B cell (primary cell): ENCODE data around the gene LLCFC1. TPM values are rescaled to one million over a fixed set of nuclear protein-coding genes. Genes with fewer than 3 reads are reported as not detected.
A peak's percentile ranks its signal among the peaks of the same experiment; 100 is the strongest.

Source experiments
- ATAC-seq: fragments of 200-7000 bp; cut with Tn5 transposase; one replicate; pipeline ENCODE4 v1.10.0; 2021; ENCODE audit warnings: low read depth, mild to moderate bottlenecking, moderate number of reproducible peaks, moderate library complexity
- CTCF ChIA-PET: fragments of 350-600 bp; sonication (Branson Sonifier 250); formaldehyde crosslinking; loops from one replicate; lab custom pipeline; 2021; ENCODE audit warnings: antibody characterized with exemption, inconsistent platforms; lab: Charles Lee
- POLR2A ChIA-PET: fragments of 350-600 bp; sonication (Branson Sonifier 250); formaldehyde crosslinking; loops from one replicate; lab custom pipeline; 2021; ENCODE audit warnings: antibody characterized with exemption; lab: Charles Lee
- DNase-seq: peaks from one replicate; pipeline ENCODE4 v3.0.0; 2013
- H2AFZ ChIP-seq: 2 replicates; pipeline ENCODE4 v1.6.1; 2012; ENCODE audit warnings: mild to moderate bottlenecking, low read depth, low read length; ENCODE audit not compliant: insufficient read depth, poor library complexity, severe bottlenecking
- H3K27ac ChIP-seq, 2 donors: 1 replicate in 1 of 2; 2 replicates in 1 of 2; pipeline ENCODE4 v1.5.1; 2012 to 2013; ENCODE audit warnings: low read length in 2 of 2, mild to moderate bottlenecking in 2 of 2, moderate library complexity in 1 of 2
- H3K27me3 ChIP-seq, 4 experiments: fragments of 200-600 bp in 1 of 4; sonication (generic) in 1 of 4; replicated peaks in 1 of 4; 1 replicate in 2 of 4; 2 replicates in 2 of 4; pipeline versions ENCODE4 v1.6.1 to v1.7.0; 2013 to 2016; ENCODE audit warnings: low read length in 3 of 4, mild to moderate bottlenecking in 2 of 4, mixed read lengths in 1 of 4, moderate library complexity in 1 of 4; ENCODE audit not compliant: insufficient read depth in 4 of 4, control insufficient read depth in 3 of 4; ENCODE audit errors: control extremely low read depth in 1 of 4
- H3K36me3 ChIP-seq, 2 experiments: replicated peaks in 1 of 2; 1 replicate in 1 of 2; 2 replicates in 1 of 2; pipeline versions ENCODE4 v1.6.1 to v1.7.1; 2013; ENCODE audit warnings: low read length in 1 of 2; ENCODE audit not compliant: insufficient read depth in 2 of 2, control insufficient read depth in 1 of 2; ENCODE audit errors: control extremely low read depth in 1 of 2, extremely low read depth in 1 of 2
- H3K4me1 ChIP-seq, 2 donors: fragments of 200-600 bp in 1 of 2; sonication (generic) in 1 of 2; 1 replicate in 1 of 2; 2 replicates in 1 of 2; pipeline versions ENCODE4 v1.5.1 to v1.6.1; 2013 to 2017; ENCODE audit warnings: low read length in 2 of 2; ENCODE audit not compliant: control insufficient read depth in 2 of 2, insufficient read depth in 2 of 2
- H3K4me2 ChIP-seq: replicated peaks from 2 replicates; pipeline ENCODE3; 2012; ENCODE audit warnings: mild to moderate bottlenecking, low read depth, low read length; ENCODE audit not compliant: poor library complexity, severe bottlenecking
- H3K4me3 ChIP-seq, 5 experiments: fragments of 200-600 bp in 1 of 5; sonication (generic) in 1 of 5; 1 replicate in 3 of 5; 2 replicates in 2 of 5; pipeline versions ENCODE4 v1.5.1 to v1.7.0; 2011 to 2016; ENCODE audit warnings: low read length in 4 of 5, mild to moderate bottlenecking in 4 of 5, low read depth in 2 of 5, control low read depth in 1 of 5, moderate library complexity in 1 of 5; ENCODE audit not compliant: insufficient read depth in 1 of 5; ENCODE audit errors: control extremely low read depth in 1 of 5, extremely low read depth in 1 of 5
- H3K79me2 ChIP-seq: fragments of 200-600 bp; sonication (generic); one replicate; pipeline ENCODE4 v1.6.0; 2016; ENCODE audit warnings: low read length; ENCODE audit not compliant: control insufficient read depth, insufficient read depth
- H3K9ac ChIP-seq: fragments of 200-600 bp; sonication (generic); 2 replicates; pipeline ENCODE4 v1.6.1; 2017; ENCODE audit warnings: mild to moderate bottlenecking, low read length, moderate library complexity
- H3K9me3 ChIP-seq, 3 donors: one replicate each; pipeline versions ENCODE4 v1.6.1 to v1.7.1; 2013; ENCODE audit warnings: low read length in 2 of 3; ENCODE audit not compliant: control insufficient read depth in 2 of 3, insufficient read depth in 1 of 3; ENCODE audit errors: control extremely low read depth in 1 of 3
- H4K20me1 ChIP-seq: 2 replicates; pipeline ENCODE4 v1.6.0; 2012; ENCODE audit warnings: mild to moderate bottlenecking, low read length; ENCODE audit not compliant: insufficient read depth, control insufficient read depth, poor library complexity, severe bottlenecking
- H3K27ac Mint-ChIP-seq: one replicate; pipeline ENCODE4 v1.8.0; 2021; ENCODE audit warnings: mixed read lengths
- H3K27me3 Mint-ChIP-seq: one replicate; pipeline ENCODE4 v1.8.0; 2021; ENCODE audit warnings: mixed read lengths
- H3K4me1 Mint-ChIP-seq: one replicate; pipeline ENCODE4 v1.8.0; 2021; ENCODE audit warnings: mixed read lengths
- H3K4me3 Mint-ChIP-seq: one replicate; pipeline ENCODE4 v1.8.0; 2021; ENCODE audit warnings: mixed read lengths
- H3K9me3 Mint-ChIP-seq: one replicate; pipeline ENCODE4 v1.8.0; 2022; ENCODE audit warnings: mixed read lengths; ENCODE audit not compliant: insufficient read depth
- EZH2 ChIP-seq: IDR thresholded peaks from 2 replicates; pipeline ENCODE4 v1.6.1; 2012; ENCODE audit warnings: borderline replicate concordance, low read depth, mild to moderate bottlenecking, moderate library complexity, low read length; ENCODE audit not compliant: insufficient read depth, poor library complexity, severe bottlenecking
- WGBS: methylation state at CpG from one replicate; pipeline ENCODE4 v1.1.5; 2013; ENCODE audit warnings: missing lambda C conversion rate; ENCODE audit not compliant: insufficient coverage; 5-methylcytosine and 5-hydroxymethylcytosine counted together
- intact Hi-C: fragments of 100-400 bp; cut with micrococcal nuclease; formaldehyde crosslinking; loops from one replicate; pipeline ENCODE4 v1.10.0; 2022
- polyA plus RNA-seq: library from polyadenylated mRNA; depleted of rRNA; stranded (reverse); fragments of >200 nt; gene quantifications from 2 replicates; pipeline ENCODE4 v1.2.3, GENCODE V29; 2012
- total RNA-seq, 2 donors: library from RNA; stranded (reverse); fragments of 120-200 nt in 1 of 2; gene quantifications; 1 replicate in 1 of 2; 2 replicates in 1 of 2; pipeline versions ENCODE4 v1.2.3 to v1.2.4, GENCODE V29; 2013 to 2022
- TF ChIP-seq, protein P1 (sequence below): fragments of 200-600 bp; IDR thresholded peaks from one replicate; pipeline ENCODE4 v1.8.0; 2022; ENCODE audit warnings: antibody characterized with exemption, mild to moderate bottlenecking

The LLCFC1 gene
- total and polyA plus RNA-seq, 2 donors (not counting 1 experiment from before 2014, with no cell fraction given): not detected

DNA sequence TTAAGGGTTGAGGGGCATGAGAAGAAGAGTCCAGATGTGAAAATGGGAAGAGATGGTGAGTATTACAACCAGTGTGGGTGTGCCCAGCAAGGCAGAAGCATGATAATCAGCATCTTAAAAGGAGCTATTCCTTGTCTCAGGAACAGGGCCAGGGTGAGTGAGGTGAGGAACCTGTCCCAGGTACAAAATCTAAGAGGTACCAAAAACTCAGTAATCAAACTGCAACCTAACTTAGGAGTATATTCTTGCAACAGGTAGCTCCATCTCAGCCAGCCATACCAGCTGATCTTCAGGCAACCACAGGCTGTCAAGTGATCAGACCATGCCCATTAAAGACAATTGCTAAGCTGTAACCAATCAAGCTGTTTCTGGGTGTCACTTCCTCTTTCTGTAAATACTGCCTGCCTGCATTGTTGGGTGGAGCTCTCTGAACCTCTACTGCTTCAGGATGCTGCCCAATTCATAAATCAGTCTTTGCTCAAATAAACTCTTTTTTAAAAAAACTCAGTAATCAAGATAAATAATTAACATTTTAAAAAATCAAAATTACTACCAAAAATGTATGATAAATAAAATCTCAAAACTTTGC is 15.5 kb downstream of the LLCFC1 start:
- H3K4me1 ChIP-seq: no peaks in the 10 kb centered on the region
- H3K27ac ChIP-seq: no peak overlapping the region
- no peak for TF ChIP-seq EZH2
- TF ChIP-seq, protein P1, sequence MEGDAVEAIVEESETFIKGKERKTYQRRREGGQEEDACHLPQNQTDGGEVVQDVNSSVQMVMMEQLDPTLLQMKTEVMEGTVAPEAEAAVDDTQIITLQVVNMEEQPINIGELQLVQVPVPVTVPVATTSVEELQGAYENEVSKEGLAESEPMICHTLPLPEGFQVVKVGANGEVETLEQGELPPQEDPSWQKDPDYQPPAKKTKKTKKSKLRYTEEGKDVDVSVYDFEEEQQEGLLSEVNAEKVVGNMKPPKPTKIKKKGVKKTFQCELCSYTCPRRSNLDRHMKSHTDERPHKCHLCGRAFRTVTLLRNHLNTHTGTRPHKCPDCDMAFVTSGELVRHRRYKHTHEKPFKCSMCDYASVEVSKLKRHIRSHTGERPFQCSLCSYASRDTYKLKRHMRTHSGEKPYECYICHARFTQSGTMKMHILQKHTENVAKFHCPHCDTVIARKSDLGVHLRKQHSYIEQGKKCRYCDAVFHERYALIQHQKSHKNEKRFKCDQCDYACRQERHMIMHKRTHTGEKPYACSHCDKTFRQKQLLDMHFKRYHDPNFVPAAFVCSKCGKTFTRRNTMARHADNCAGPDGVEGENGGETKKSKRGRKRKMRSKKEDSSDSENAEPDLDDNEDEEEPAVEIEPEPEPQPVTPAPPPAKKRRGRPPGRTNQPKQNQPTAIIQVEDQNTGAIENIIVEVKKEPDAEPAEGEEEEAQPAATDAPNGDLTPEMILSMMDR: no peak
- intact Hi-C loops: no loop called here
- H3K4me3 ChIP-seq: no peak overlapping the region
- Mint-ChIP-seq H3K4me1 (peaks cover 2% of the 10 kb centered on the region), H3K27ac (no peak overlapping the region), H3K27me3 (peaks cover 26% of the 10 kb centered on the region), H3K4me3 (no peak overlapping the region), H3K9me3 (peaks cover 19% of the 10 kb centered on the region)
- peak; percentile 33 for DNase-seq
- peaks cover 0 to 30% (median 23%) of the 10 kb centered on the region in 3 donors for H3K9me3 ChIP-seq
- H2AFZ ChIP-seq: no peak overlapping the region
- no peaks in the 10 kb centered on the region for H3K27me3 ChIP-seq
- POLR2A ChIA-PET: no interaction called here
- H3K4me2 ChIP-seq: no peak overlapping the region
- no peaks in the 10 kb centered on the region for H4K20me1 ChIP-seq
- no peak overlapping the region for H3K9ac ChIP-seq
- H3K79me2 ChIP-seq: no peaks in the 10 kb centered on the region
- CTCF ChIA-PET: no interaction called here
- no peak for ATAC-seq
- no peaks in the 10 kb centered on the region for H3K36me3 ChIP-seq

GRCh38 chr7:142956951-142957623 is 17.8 kb downstream of the LLCFC1 start:
- Histone ChIP-seq H3K4me2 (no peak overlapping the region), H3K9me3 (peaks cover 0 to 30% (median 23%) of the 10 kb centered on the region in 3 donors), H3K4me1 (no peaks in the 10 kb centered on the region), H3K4me3 (no peak overlapping the region), H3K36me3 (no peaks in the 10 kb centered on the region), H2AFZ (no peak overlapping the region), H3K9ac (no peak overlapping the region), H4K20me1 (no peaks in the 10 kb centered on the region), H3K27ac (no peak overlapping the region), H3K27me3 (peaks cover 0 to 8% (median 2%) of the 10 kb centered on the region in 4 experiments), H3K79me2 (no peaks in the 10 kb centered on the region)
- no peak for DNase-seq
- Mint-ChIP-seq H3K27ac (no peak overlapping the region), H3K4me3 (no peak overlapping the region), H3K9me3 (peaks cover 19% of the 10 kb centered on the region), H3K4me1 (peaks cover 2% of the 10 kb centered on the region), H3K27me3 (peaks cover 32% of the 10 kb centered on the region)
- intact Hi-C loops: no loop called here
- CTCF ChIA-PET: no interaction called here
- POLR2A ChIA-PET: no interaction called here
- ATAC-seq: no peak
- TF ChIP-seq EZH2: no peak
- TF ChIP-seq, protein P1: no peak
- WGBS: 89% methylated on average over 3 of the region's 3 CpGs
